OCI-LY1 (cell line): ENCODE results near the gene GUCY1A2.

Source experiments
- H2AFZ ChIP-seq: fragments of 200-600 bp; sonication (generic), shearing (Covaris generic); 2 replicates; pipeline ENCODE4 v1.6.0; 2014; ENCODE audit warnings: antibody characterized with exemption, mild to moderate bottlenecking, low read length
- H3F3A ChIP-seq: fragments of 200-600 bp; sonication (generic), shearing (Covaris generic); 2 replicates; pipeline ENCODE4 v1.6.0; 2014; ENCODE audit warnings: mild to moderate bottlenecking, antibody characterized with exemption, low read length, moderate library complexity; ENCODE audit not compliant: insufficient read depth
- H3K27ac ChIP-seq: fragments of 200-600 bp; sonication (generic); 2 replicates; pipeline ENCODE4 v1.5.1; 2014; ENCODE audit warnings: low read length, mixed run types, mild to moderate bottlenecking, low read depth; ENCODE audit not compliant: poor library complexity, severe bottlenecking
- H3K27me3 ChIP-seq: fragments of 200-600 bp; sonication (generic); 2 replicates; pipeline ENCODE4 v1.6.0; 2014; ENCODE audit warnings: antibody characterized with exemption, mild to moderate bottlenecking, low read length, moderate library complexity; ENCODE audit not compliant: insufficient read depth
- H3K36me3 ChIP-seq: fragments of 200-600 bp; sonication (generic); 2 replicates; pipeline ENCODE4 v1.6.1; 2014; ENCODE audit warnings: mild to moderate bottlenecking, antibody characterized with exemption, low read length, moderate library complexity, mixed read lengths; ENCODE audit not compliant: insufficient read depth
- H3K4me1 ChIP-seq: fragments of 200-600 bp; sonication (generic); 2 replicates; pipeline ENCODE4 v1.5.1; 2014; ENCODE audit warnings: mild to moderate bottlenecking, low read length, moderate library complexity; ENCODE audit not compliant: insufficient read depth, severe bottlenecking
- H3K4me2 ChIP-seq: fragments of 200-600 bp; sonication (generic), shearing (Covaris generic); 2 replicates; pipeline ENCODE4 v1.6.1; 2014; ENCODE audit warnings: low read length
- H3K4me3 ChIP-seq: fragments of 200-600 bp; sonication (generic); 2 replicates; pipeline ENCODE4 v1.5.1; 2014; ENCODE audit warnings: low read length, low read depth, mild to moderate bottlenecking, mixed read lengths; ENCODE audit not compliant: poor library complexity, severe bottlenecking
- H3K79me2 ChIP-seq: fragments of 200-600 bp; shearing (Covaris generic); 2 replicates; pipeline ENCODE4 v1.6.1; 2016; ENCODE audit warnings: mixed run types, low read length, mixed read lengths; ENCODE audit not compliant: insufficient read depth
- H3K9ac ChIP-seq: fragments of 200-600 bp; sonication (generic), shearing (Covaris generic); 2 replicates; pipeline ENCODE4 v1.6.1; 2014; ENCODE audit warnings: mild to moderate bottlenecking, low read length, mixed read lengths
- H3K9me2 ChIP-seq: fragments of 200-600 bp; sonication (generic), shearing (Covaris generic); 2 replicates; pipeline ENCODE4 v1.6.1; 2014; ENCODE audit warnings: low read depth, mild to moderate bottlenecking, low read length, mixed read lengths
- H3K9me3 ChIP-seq: fragments of 200-600 bp; shearing (Covaris generic); 2 replicates; pipeline ENCODE4 v1.6.1; 2014; ENCODE audit warnings: low read length, mixed read lengths
- H4K20me1 ChIP-seq: fragments of 200-600 bp; sonication (generic), shearing (Covaris generic); 2 replicates; pipeline ENCODE4 v1.6.0; 2016; ENCODE audit warnings: mild to moderate bottlenecking, low read length; ENCODE audit not compliant: insufficient read depth
- CTCF ChIP-seq: fragments of 200-600 bp; sonication (generic), shearing (Covaris generic); IDR thresholded peaks from 2 replicates; pipeline ENCODE4 v1.5.1; 2017; ENCODE audit warnings: mild to moderate bottlenecking, antibody characterized with exemption, low read length, moderate library complexity, mixed read lengths
- EZH2 ChIP-seq: fragments of 200-600 bp; sonication (generic), shearing (Covaris generic); IDR thresholded peaks from 2 replicates; pipeline ENCODE4 v1.8.0; 2017; ENCODE audit warnings: borderline replicate concordance, mixed run types, mild to moderate bottlenecking, antibody characterized with exemption, low read length, moderate library complexity, mixed read lengths

Gene GUCY1A2

GRCh38 chr11:106727256-106727655, 291.0 kb downstream of the GUCY1A2 start:
- no peak overlapping the region for H3K27ac ChIP-seq
- H3K9me2 ChIP-seq: no peaks in the 10 kb centered on the region
- no peaks in the 10 kb centered on the region for H3K9me3 ChIP-seq
- H3K4me3 ChIP-seq: no peak overlapping the region
- no peak overlapping the region for H3K9ac ChIP-seq
- H3K4me1 ChIP-seq: no peaks in the 10 kb centered on the region
- H2AFZ ChIP-seq: no peak overlapping the region
- TF ChIP-seq CTCF: no peak
- no peak for TF ChIP-seq EZH2
- no peak overlapping the region for H3K4me2 ChIP-seq
- no peaks in the 10 kb centered on the region for H3K79me2 ChIP-seq
- no peaks in the 10 kb centered on the region for H3K27me3 ChIP-seq
- H3F3A ChIP-seq: no peaks in the 10 kb centered on the region
- H4K20me1 ChIP-seq: no peaks in the 10 kb centered on the region
- H3K36me3 ChIP-seq: no peaks in the 10 kb centered on the region

- no peaks in the 10 kb centered on the region for H3K79me2 ChIP-seq
- no peak overlapping the region for H3K9ac ChIP-seq
- no peaks in the 10 kb centered on the region for H3F3A ChIP-seq
- TF ChIP-seq EZH2 (no peak), CTCF (no peak)
- no peaks in the 10 kb centered on the region for H3K9me2 ChIP-seq
- no peaks in the 10 kb centered on the region for H4K20me1 ChIP-seq
- no peak overlapping the region for H3K27ac ChIP-seq
- no peak overlapping the region for H3K4me2 ChIP-seq
- H3K4me1 ChIP-seq: no peaks in the 10 kb centered on the region
- H2AFZ ChIP-seq: no peak overlapping the region
- no peak overlapping the region for H3K4me3 ChIP-seq
- no peaks in the 10 kb centered on the region for H3K36me3 ChIP-seq
- H3K27me3 ChIP-seq: no peaks in the 10 kb centered on the region
- H3K9me3 ChIP-seq: no peaks in the 10 kb centered on the region
Measured at GRCh38 chr11:106724293-106724892, 293.9 kb downstream of the GUCY1A2 start.

- no peak overlapping the region for H3K27ac ChIP-seq
- no peaks in the 10 kb centered on the region for H3K4me1 ChIP-seq
- no peaks in the 10 kb centered on the region for H3F3A ChIP-seq
- no peaks in the 10 kb centered on the region for H3K36me3 ChIP-seq
- H3K9me2 ChIP-seq: no peaks in the 10 kb centered on the region
- H4K20me1 ChIP-seq: no peaks in the 10 kb centered on the region
- no peak overlapping the region for H2AFZ ChIP-seq
- no peak overlapping the region for H3K4me3 ChIP-seq
- no peak overlapping the region for H3K9ac ChIP-seq
- no peaks in the 10 kb centered on the region for H3K79me2 ChIP-seq
- H3K27me3 ChIP-seq: no peaks in the 10 kb centered on the region
- no peak overlapping the region for H3K4me2 ChIP-seq
- H3K9me3 ChIP-seq: no peaks in the 10 kb centered on the region
- TF ChIP-seq CTCF (no peak), EZH2 (no peak)
Measured at GRCh38 chr11:106723071-106723470, 295.2 kb downstream of the GUCY1A2 start.
